Trophoblast cell (in vitro differentiated cells and primary cell): ENCODE data around the gene PTPN1.

Source experiments
- DNase-seq, 2 donors: peaks; one replicate each; pipeline ENCODE4 v3.0.0-alpha.2; 2016
- H2AFZ ChIP-seq: 2 replicates; pipeline ENCODE4 v1.6.1; 2013; ENCODE audit warnings: low read length, moderate library complexity, mild to moderate bottlenecking; ENCODE audit not compliant: insufficient read depth, poor library complexity
- H2AK5ac ChIP-seq: 2 replicates; pipeline ENCODE4 v1.6.1; 2013; ENCODE audit warnings: mild to moderate bottlenecking, low read length
- H2BK120ac ChIP-seq: 2 replicates; pipeline ENCODE4 v1.6.1; 2013; ENCODE audit warnings: low read length, mild to moderate bottlenecking, moderate library complexity; ENCODE audit not compliant: insufficient read depth, poor library complexity
- H2BK12ac ChIP-seq: 2 replicates; pipeline ENCODE4 v1.6.1; 2013; ENCODE audit warnings: mild to moderate bottlenecking, low read length, moderate library complexity
- H2BK5ac ChIP-seq: 2 replicates; pipeline ENCODE4 v1.6.1; 2013; ENCODE audit warnings: low read length, low read depth, moderate library complexity, mild to moderate bottlenecking; ENCODE audit not compliant: poor library complexity
- H3K14ac ChIP-seq: 2 replicates; pipeline ENCODE4 v1.6.1; 2013; ENCODE audit warnings: mild to moderate bottlenecking, low read length
- H3K18ac ChIP-seq: 2 replicates; pipeline ENCODE4 v1.6.1; 2013; ENCODE audit warnings: mild to moderate bottlenecking, low read length
- H3K23ac ChIP-seq: 2 replicates; pipeline ENCODE4 v1.6.1; 2013; ENCODE audit warnings: low read length
- H3K27ac ChIP-seq: 2 replicates; pipeline ENCODE4 v1.5.1; 2013; ENCODE audit warnings: low read depth, mild to moderate bottlenecking, inconsistent platforms, low read length, moderate library complexity
- H3K27me3 ChIP-seq: 2 replicates; pipeline ENCODE4 v1.6.1; 2013; ENCODE audit warnings: inconsistent platforms, mild to moderate bottlenecking, low read length, moderate library complexity; ENCODE audit not compliant: insufficient read depth
- H3K36me3 ChIP-seq, 2 experiments: 1 replicate in 1 of 2; 2 replicates in 1 of 2; pipeline ENCODE4 v1.6.1; 2013; ENCODE audit warnings: low read length in 2 of 2, mild to moderate bottlenecking in 2 of 2, moderate library complexity in 1 of 2; ENCODE audit not compliant: insufficient read depth in 2 of 2, control insufficient read depth in 1 of 2
- H3K4ac ChIP-seq: 2 replicates; pipeline ENCODE4 v1.6.1; 2013; ENCODE audit warnings: low read depth, mild to moderate bottlenecking, low read length, moderate library complexity
- H3K4me1 ChIP-seq, 2 experiments: 1 replicate in 1 of 2; 2 replicates in 1 of 2; pipeline ENCODE4 v1.6.1; 2013; ENCODE audit warnings: low read length in 2 of 2, mild to moderate bottlenecking in 2 of 2, moderate library complexity in 1 of 2; ENCODE audit not compliant: insufficient read depth in 2 of 2, control insufficient read depth in 1 of 2
- H3K4me2 ChIP-seq: 2 replicates; pipeline ENCODE4 v1.6.1; 2013; ENCODE audit warnings: inconsistent platforms, mild to moderate bottlenecking, low read length, moderate library complexity
- H3K4me3 ChIP-seq: 2 replicates; pipeline ENCODE4 v1.5.1; 2013; ENCODE audit warnings: mild to moderate bottlenecking, low read depth, low read length, inconsistent platforms
- H3K79me1 ChIP-seq: one replicate; pipeline ENCODE4 v1.6.1; 2013; ENCODE audit warnings: low read length
- H3K79me2 ChIP-seq: 2 replicates; pipeline ENCODE4 v1.6.1; 2013; ENCODE audit warnings: low read length, mild to moderate bottlenecking; ENCODE audit not compliant: control insufficient read depth, insufficient read depth, poor library complexity
- H3K9ac ChIP-seq: 2 replicates; pipeline ENCODE4 v1.6.1; 2013; ENCODE audit warnings: mild to moderate bottlenecking, low read length
- H3K9me3 ChIP-seq: 2 replicates; pipeline ENCODE4 v1.6.1; 2013; ENCODE audit warnings: low read depth, mild to moderate bottlenecking, control low read depth, inconsistent platforms, low read length; ENCODE audit not compliant: insufficient read depth
- H4K12ac ChIP-seq: 2 replicates; pipeline ENCODE4 v1.6.1; 2013; ENCODE audit warnings: low read depth, mild to moderate bottlenecking, low read length, moderate library complexity
- H4K8ac ChIP-seq: 2 replicates; pipeline ENCODE4 v1.6.1; 2013; ENCODE audit warnings: low read depth, mild to moderate bottlenecking, low read length, moderate library complexity
- H4K91ac ChIP-seq: one replicate; pipeline ENCODE4 v1.6.1; 2013; ENCODE audit warnings: low read depth, mild to moderate bottlenecking, low read length, moderate library complexity
- WGBS: extraction: QIAGEN DNeasy Blood & Tissue Kit; methylation state at CpG from one replicate; pipeline ENCODE4 v1.1.7; 2013; ENCODE audit warnings: missing lambda C conversion rate; ENCODE audit not compliant: insufficient read length, insufficient coverage; ENCODE audit errors: extremely low coverage; 5-methylcytosine and 5-hydroxymethylcytosine counted together

PTPN1 gene

DNA sequence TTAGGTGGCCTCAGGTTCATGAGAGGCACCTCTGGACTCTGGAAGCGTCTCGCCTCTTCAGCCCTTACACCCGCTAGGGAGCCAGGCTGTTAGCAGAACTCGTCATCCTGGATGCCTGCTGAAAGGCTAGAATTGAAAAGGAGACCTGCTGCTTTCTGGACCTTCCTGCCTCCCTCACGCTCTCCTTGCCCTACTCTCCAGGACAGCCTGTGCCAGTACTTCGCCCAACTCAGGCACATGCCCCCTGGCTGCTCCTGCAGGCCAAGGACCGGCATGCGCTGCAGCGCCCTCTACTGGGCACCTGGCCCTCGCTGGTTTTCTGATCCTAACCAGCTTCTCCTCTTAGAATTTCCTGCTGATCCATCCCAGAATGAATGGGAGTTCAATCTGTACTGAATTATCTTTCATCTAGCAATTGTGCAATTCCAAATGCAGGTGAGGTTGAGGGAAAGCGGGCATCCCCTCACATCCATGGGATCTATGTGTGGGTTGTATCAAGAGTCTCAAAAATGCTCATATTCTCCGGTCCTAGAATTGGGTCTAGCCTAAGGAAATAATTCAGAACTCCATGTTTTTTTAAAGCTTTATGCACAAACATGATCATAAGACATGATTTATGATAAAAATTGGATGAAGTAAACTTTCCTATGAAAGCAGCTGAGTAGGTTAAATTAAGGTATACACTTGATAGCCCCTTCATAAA is 78.0 kb downstream of the PTPN1 start:
- peak; percentile 54 to 72 for DNase-seq
- Histone ChIP-seq H2AFZ (no peak overlapping the region), H3K18ac (no peak overlapping the region), H4K8ac (no peak overlapping the region), H3K9me3 (peaks cover 2% of the 10 kb centered on the region), H3K4me1 (peaks cover 17 to 21% of the 10 kb centered on the region in 2 experiments), H3K4me2 (no peak overlapping the region), H2BK12ac (no peak overlapping the region), H2AK5ac (no peak overlapping the region), H3K36me3 (peaks cover 25 to 34% of the 10 kb centered on the region in 2 experiments), H3K79me1 (no peaks in the 10 kb centered on the region), H4K91ac (no peak overlapping the region), H3K23ac (no peak overlapping the region), H2BK5ac (no peak overlapping the region), H3K79me2 (no peaks in the 10 kb centered on the region), H2BK120ac (no peak overlapping the region), H4K12ac (no peak overlapping the region), H3K4ac (no peak overlapping the region), H3K9ac (no peak overlapping the region), H3K4me3 (no peak overlapping the region), H3K27ac (no peak overlapping the region), H3K27me3 (no peaks in the 10 kb centered on the region), H3K14ac (no peak overlapping the region)
- no CpG with 5 or more reads among the region's 12 CpGs for WGBS

DNA sequence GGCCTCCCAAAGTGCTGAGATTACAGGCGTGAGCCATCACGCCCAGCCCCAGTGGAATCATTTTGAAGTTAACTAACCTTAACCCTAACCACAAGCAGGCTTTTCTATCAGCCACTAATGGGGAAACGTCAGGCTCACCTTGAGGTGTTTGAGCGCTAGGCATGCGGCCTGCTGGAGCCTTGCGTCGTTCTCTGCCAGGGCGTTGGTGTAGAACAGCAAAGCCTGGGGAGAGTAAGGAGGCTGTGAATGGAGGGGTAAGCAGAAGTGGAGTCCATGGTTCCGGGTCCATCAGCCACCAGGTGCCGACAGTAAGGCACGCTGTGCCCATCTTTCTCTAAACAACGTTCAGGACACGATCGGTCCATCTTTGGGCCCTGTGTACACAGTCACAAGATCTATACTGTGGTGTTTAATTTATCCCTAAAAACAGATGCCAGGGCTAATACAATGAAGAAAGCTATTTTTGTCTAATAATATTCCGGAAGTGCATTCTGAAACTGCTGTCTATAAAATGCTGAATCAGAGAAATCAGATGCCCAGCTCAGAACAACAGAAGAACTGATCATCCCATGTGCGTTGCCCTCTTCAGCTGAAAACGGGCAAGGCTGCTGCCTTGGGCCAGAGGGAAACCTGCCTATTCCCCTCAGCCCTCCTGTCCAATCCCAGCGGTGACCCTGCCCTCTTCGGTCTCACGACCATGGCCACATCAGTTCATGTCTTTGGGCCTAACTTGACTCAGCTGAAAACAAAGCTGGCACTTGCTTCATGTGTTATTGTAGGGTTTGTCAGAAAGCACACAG is 79.6 kb downstream of the PTPN1 start:
- Histone ChIP-seq H3K4me1 (peaks cover 17 to 21% of the 10 kb centered on the region in 2 experiments), H2BK12ac (no peak overlapping the region), H3K23ac (no peak overlapping the region), H3K4me3 (no peak overlapping the region), H3K27ac (no peak overlapping the region), H3K18ac (no peak overlapping the region), H3K79me1 (no peaks in the 10 kb centered on the region), H3K4me2 (no peak overlapping the region), H4K91ac (no peak overlapping the region), H2BK5ac (no peak overlapping the region), H2AFZ (no peak overlapping the region), H3K9ac (no peak overlapping the region), H3K4ac (no peak overlapping the region), H2AK5ac (no peak overlapping the region), H3K36me3 (peaks cover 19 to 26% of the 10 kb centered on the region in 2 experiments), H4K12ac (no peak overlapping the region), H3K9me3 (peaks cover 2% of the 10 kb centered on the region), H3K79me2 (no peaks in the 10 kb centered on the region), H3K14ac (no peak overlapping the region), H3K27me3 (no peaks in the 10 kb centered on the region), H2BK120ac (no peak overlapping the region), H4K8ac (no peak overlapping the region)
- WGBS: no CpG with 5 or more reads among the region's 20 CpGs
- no peak for DNase-seq

- DNase-seq: no peak
- Histone ChIP-seq H3K9ac (no peak overlapping the region), H2BK5ac (no peak overlapping the region), H3K27me3 (no peaks in the 10 kb centered on the region), H3K14ac (no peak overlapping the region), H2BK12ac (no peak overlapping the region), H3K4ac (no peak overlapping the region), H2BK120ac (no peak overlapping the region), H3K79me2 (no peaks in the 10 kb centered on the region), H3K18ac (no peak overlapping the region), H3K4me3 (no peak overlapping the region), H4K12ac (no peak overlapping the region), H3K36me3 (peaks cover 17 to 24% of the 10 kb centered on the region in 2 experiments), H3K4me2 (no peak overlapping the region), H2AK5ac (no peak overlapping the region), H3K9me3 (peaks cover 2% of the 10 kb centered on the region), H2AFZ (no peak overlapping the region), H3K79me1 (no peaks in the 10 kb centered on the region), H4K91ac (no peak overlapping the region), H4K8ac (no peak overlapping the region), H3K4me1 (peaks cover 17 to 21% of the 10 kb centered on the region in 2 experiments), H3K27ac (no peak overlapping the region), H3K23ac (no peak overlapping the region)
- no CpG with 5 or more reads among the region's 11 CpGs for WGBS
Measured at GRCh38 chr20:50590348-50590664, 80.1 kb downstream of the PTPN1 start.

DNA sequence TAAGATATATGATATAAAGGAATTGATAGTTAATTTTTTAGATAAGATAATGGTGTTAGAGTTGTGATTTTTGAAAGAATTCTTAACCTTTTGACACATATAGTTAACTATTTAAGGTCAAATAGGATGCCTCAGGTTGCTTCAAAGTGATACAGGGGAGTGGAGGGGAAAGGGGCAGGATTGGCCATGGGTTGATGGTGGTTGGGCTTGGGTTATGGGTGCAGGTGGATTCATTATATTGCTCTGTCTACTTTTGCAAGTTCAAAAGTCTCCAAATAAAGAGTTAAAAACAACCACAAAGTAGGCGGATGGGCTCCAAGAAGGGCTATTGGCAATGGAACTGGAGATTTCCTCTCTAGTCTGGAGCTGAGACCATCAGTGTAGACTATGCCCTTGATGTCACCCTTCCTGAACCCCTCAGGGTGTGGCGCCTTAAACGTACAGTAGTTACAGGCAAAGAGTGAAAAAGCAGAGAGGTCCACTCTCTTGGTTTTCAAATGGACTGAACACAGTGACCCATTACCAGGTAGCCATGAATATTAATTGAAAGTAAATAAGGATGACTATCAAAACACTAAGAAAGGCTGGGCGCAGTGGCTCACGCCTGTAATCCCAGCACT is 81.2 kb downstream of the PTPN1 start:
- H4K12ac ChIP-seq: no peak overlapping the region
- H3K4me1 ChIP-seq: peaks cover 21% of the 10 kb centered on the region in 2 experiments
- H3K36me3 ChIP-seq: peaks cover 12 to 17% of the 10 kb centered on the region in 2 experiments
- H3K27ac ChIP-seq: no peak overlapping the region
- H3K79me1 ChIP-seq: no peaks in the 10 kb centered on the region
- no peak overlapping the region for H3K18ac ChIP-seq
- no peak overlapping the region for H3K4ac ChIP-seq
- H2BK12ac ChIP-seq: no peak overlapping the region
- no peak overlapping the region for H4K91ac ChIP-seq
- no peak overlapping the region for H2AK5ac ChIP-seq
- no peak for DNase-seq
- H2BK120ac ChIP-seq: no peak overlapping the region
- no peaks in the 10 kb centered on the region for H3K27me3 ChIP-seq
- H3K23ac ChIP-seq: no peak overlapping the region
- no peak overlapping the region for H4K8ac ChIP-seq
- H2BK5ac ChIP-seq: no peak overlapping the region
- no peak overlapping the region for H3K4me3 ChIP-seq
- H3K14ac ChIP-seq: no peak overlapping the region
- H3K4me2 ChIP-seq: no peak overlapping the region
- H3K9ac ChIP-seq: no peak overlapping the region
- H3K79me2 ChIP-seq: no peaks in the 10 kb centered on the region
- H2AFZ ChIP-seq: no peak overlapping the region
- no CpG with 5 or more reads among the region's 5 CpGs for WGBS
- peaks cover 2% of the 10 kb centered on the region for H3K9me3 ChIP-seq
